ENCODE results near the gene CHTOP. TPM values are rescaled to one million over a fixed set of nuclear protein-coding genes. Genes with fewer than 3 reads are reported as not detected.

The CHTOP gene
- total and polyA plus RNA-seq, 2 of the 13 experiments (the other 11 are each of a cell fraction or from before 2014, with no cell fraction given) = 38.0 to 51.9 TPM

GRCh38 chr1:153633754-153634665 lies at the start of gene CHTOP (continued):
- TF ChIP-seq, protein P1, sequence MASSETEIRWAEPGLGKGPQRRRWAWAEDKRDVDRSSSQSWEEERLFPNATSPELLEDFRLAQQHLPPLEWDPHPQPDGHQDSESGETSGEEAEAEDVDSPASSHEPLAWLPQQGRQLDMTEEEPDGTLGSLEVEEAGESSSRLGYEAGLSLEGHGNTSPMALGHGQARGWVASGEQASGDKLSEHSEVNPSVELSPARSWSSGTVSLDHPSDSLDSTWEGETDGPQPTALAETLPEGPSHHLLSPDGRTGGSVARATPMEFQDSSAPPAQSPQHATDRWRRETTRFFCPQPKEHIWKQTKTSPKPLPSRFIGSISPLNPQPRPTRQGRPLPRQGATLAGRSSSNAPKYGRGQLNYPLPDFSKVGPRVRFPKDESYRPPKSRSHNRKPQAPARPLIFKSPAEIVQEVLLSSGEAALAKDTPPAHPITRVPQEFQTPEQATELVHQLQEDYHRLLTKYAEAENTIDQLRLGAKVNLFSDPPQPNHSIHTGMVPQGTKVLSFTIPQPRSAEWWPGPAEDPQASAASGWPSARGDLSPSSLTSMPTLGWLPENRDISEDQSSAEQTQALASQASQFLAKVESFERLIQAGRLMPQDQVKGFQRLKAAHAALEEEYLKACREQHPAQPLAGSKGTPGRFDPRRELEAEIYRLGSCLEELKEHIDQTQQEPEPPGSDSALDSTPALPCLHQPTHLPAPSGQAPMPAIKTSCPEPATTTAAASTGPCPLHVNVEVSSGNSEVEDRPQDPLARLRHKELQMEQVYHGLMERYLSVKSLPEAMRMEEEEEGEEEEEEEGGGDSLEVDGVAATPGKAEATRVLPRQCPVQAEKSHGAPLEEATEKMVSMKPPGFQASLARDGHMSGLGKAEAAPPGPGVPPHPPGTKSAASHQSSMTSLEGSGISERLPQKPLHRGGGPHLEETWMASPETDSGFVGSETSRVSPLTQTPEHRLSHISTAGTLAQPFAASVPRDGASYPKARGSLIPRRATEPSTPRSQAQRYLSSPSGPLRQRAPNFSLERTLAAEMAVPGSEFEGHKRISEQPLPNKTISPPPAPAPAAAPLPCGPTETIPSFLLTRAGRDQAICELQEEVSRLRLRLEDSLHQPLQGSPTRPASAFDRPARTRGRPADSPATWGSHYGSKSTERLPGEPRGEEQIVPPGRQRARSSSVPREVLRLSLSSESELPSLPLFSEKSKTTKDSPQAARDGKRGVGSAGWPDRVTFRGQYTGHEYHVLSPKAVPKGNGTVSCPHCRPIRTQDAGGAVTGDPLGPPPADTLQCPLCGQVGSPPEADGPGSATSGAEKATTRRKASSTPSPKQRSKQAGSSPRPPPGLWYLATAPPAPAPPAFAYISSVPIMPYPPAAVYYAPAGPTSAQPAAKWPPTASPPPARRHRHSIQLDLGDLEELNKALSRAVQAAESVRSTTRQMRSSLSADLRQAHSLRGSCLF (CRISPR knock-in tag; IDR thresholded peaks at IDR 0.05; ENCODE audit: borderline replicate concordance) = no peak
- TF ChIP-seq, protein P2, sequence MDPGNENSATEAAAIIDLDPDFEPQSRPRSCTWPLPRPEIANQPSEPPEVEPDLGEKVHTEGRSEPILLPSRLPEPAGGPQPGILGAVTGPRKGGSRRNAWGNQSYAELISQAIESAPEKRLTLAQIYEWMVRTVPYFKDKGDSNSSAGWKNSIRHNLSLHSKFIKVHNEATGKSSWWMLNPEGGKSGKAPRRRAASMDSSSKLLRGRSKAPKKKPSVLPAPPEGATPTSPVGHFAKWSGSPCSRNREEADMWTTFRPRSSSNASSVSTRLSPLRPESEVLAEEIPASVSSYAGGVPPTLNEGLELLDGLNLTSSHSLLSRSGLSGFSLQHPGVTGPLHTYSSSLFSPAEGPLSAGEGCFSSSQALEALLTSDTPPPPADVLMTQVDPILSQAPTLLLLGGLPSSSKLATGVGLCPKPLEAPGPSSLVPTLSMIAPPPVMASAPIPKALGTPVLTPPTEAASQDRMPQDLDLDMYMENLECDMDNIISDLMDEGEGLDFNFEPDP (CRISPR knock-in tag; conservative IDR thresholded peaks at IDR 0.05) = no peak
- TF ChIP-seq STAT5B (CRISPR knock-in tag; IDR thresholded peaks at IDR 0.05) (no peak), ARID3A (IDR thresholded peaks at IDR 0.05; ENCODE audit: low read depth, low read length) (no peak), ZNF776 (CRISPR knock-in tag; IDR thresholded peaks at IDR 0.05) (peak; percentile 50; the same call in 1 of the 2 replicates), ELF1 (CRISPR knock-in tag; IDR thresholded peaks at IDR 0.05) (peak; percentile 34; the same call in 1 of the 2 replicates), POLR2AphosphoS2 (IDR thresholded peaks at IDR 0.05; ENCODE audit: low read depth, low read length) (no peak), SMAD3 (CRISPR knock-in tag; IDR thresholded peaks at IDR 0.05) (no peak), ZKSCAN8 (CRISPR knock-in tag; IDR thresholded peaks at IDR 0.05; ENCODE audit: borderline replicate concordance) (no peak), MZF1 (CRISPR knock-in tag; IDR thresholded peaks at IDR 0.05; ENCODE audit: borderline replicate concordance) (no peak), UBTF (CRISPR knock-in tag; IDR thresholded peaks at IDR 0.05) (peak; percentile 86), PLSCR1 (CRISPR knock-in tag; IDR thresholded peaks at IDR 0.05; ENCODE audit: borderline replicate concordance) (no peak), PHF21A (CRISPR knock-in tag; IDR thresholded peaks at IDR 0.05) (0 out of 2 replicates have a peak, but pooled peaks have one; percentile 71), CBX2 (IDR thresholded peaks at IDR 0.05; ENCODE audit: low read depth, low read length) (no peak), CBX2 (CRISPR knock-in tag; IDR thresholded peaks at IDR 0.05; ENCODE audit: low read depth) (no peak), JUNB (CRISPR knock-in tag; IDR thresholded peaks at IDR 0.05; ENCODE audit: borderline replicate concordance) (no peak), ZSCAN30 (CRISPR knock-in tag; IDR thresholded peaks at IDR 0.05) (no peak)

Data from HepG2 (cell line).